ENCODE measurements around the gene FILIP1L. TPM values are rescaled to one million over a fixed set of nuclear protein-coding genes. Genes with fewer than 3 reads are reported as not detected.

Gene FILIP1L
- total and polyA plus RNA-seq, 4 donors = 4.8 to 18.7 (median 6.7) TPM

GRCh38 chr3:99883138-99883461 is 231.2 kb downstream of the FILIP1L start:
- Histone ChIP-seq H3K27me3 (ENCODE audit: control insufficient read depth, insufficient read depth, low read length) (no peaks in the 10 kb centered on the region), H3K4me1 (ENCODE audit: control insufficient read depth, insufficient read depth, low read length) (no peaks in the 10 kb centered on the region), H3K36me3 (ENCODE audit: control insufficient read depth, insufficient read depth, low read length) (no peaks in the 10 kb centered on the region), H3K4me3 (ENCODE audit: low read depth, low read length) (no peak overlapping the region), H3K27ac (ENCODE audit: low read depth, low read length) (no peak overlapping the region), H3K9me3 (ENCODE audit: control insufficient read depth, insufficient read depth, low read length) (no peaks in the 10 kb centered on the region)
- WGBS (ENCODE audit: insufficient coverage) = no CpG with 5 or more reads among the region's 2 CpGs
- DNase-seq (ENCODE audit: low read depth in 4 of 6, low spot score in 6 of 6) = no peak

DNA sequence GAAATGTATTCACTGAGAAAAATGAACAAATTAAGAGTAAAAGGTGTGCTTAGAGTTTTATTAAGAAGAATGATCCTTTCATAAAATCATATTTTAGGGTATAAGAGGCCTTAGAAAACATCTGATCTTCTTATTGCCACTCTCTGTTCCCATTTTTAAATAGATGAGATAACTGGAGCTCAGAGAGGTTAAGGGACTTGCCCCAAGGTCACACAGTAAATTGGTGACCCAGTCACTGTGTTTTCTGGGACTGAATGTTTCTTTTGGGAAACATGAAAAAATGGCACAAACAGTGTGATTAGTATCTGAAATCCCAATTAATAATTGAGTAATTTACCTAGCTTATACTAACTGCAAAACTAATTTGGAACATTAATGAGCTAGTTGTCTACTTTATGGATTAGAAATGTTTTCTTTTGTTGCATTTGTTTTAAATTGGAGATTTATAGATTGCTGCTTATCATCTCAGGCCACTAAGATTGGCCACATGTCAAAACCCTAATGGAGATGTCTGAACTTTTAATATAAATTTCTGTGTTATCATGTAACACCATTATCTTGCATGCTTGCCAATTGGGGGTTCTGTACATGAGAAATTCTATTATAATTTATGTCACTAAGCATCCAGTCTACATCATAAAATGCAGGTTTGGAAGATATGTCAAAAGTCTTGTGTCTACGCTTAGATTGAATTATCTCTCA is 231.7 kb downstream of the FILIP1L start:
- no peak overlapping the region for H3K4me3 ChIP-seq (ENCODE audit: low read depth, low read length)

GRCh38 chr3:99881121-99881524 is 233.2 kb downstream of the FILIP1L start:
- WGBS (ENCODE audit: insufficient coverage) = 57% methylated on average over 1 of the region's 2 CpGs
- peaks cover 5% of the 10 kb centered on the region for H3K27me3 ChIP-seq (ENCODE audit: control insufficient read depth, insufficient read depth, low read length)
- H3K9me3 ChIP-seq (ENCODE audit: control insufficient read depth, insufficient read depth, low read length) = no peaks in the 10 kb centered on the region
- H3K36me3 ChIP-seq (ENCODE audit: control insufficient read depth, insufficient read depth, low read length) = no peaks in the 10 kb centered on the region
- no peaks in the 10 kb centered on the region for H3K4me1 ChIP-seq (ENCODE audit: control insufficient read depth, insufficient read depth, low read length)
- no peak overlapping the region for H3K4me3 ChIP-seq (ENCODE audit: low read depth, low read length)
- no peak for DNase-seq (ENCODE audit: low read depth in 4 of 6, low spot score in 6 of 6)
- H3K27ac ChIP-seq (ENCODE audit: low read depth, low read length) = no peak overlapping the region

More for the DNA sequence above, 231.7 kb downstream of the FILIP1L start:
- no peaks in the 10 kb centered on the region for H3K36me3 ChIP-seq (ENCODE audit: control insufficient read depth, insufficient read depth, low read length)
- no CpG with 5 or more reads among the region's 1 CpG for WGBS (ENCODE audit: insufficient coverage)
- no peaks in the 10 kb centered on the region for H3K4me1 ChIP-seq (ENCODE audit: control insufficient read depth, insufficient read depth, low read length)
- H3K27me3 ChIP-seq (ENCODE audit: control insufficient read depth, insufficient read depth, low read length) = no peaks in the 10 kb centered on the region
- no peak overlapping the region for H3K27ac ChIP-seq (ENCODE audit: low read depth, low read length)
- H3K9me3 ChIP-seq (ENCODE audit: control insufficient read depth, insufficient read depth, low read length) = no peaks in the 10 kb centered on the region
- DNase-seq (ENCODE audit: low read depth in 4 of 6, low spot score in 6 of 6) = no peak

DNA sequence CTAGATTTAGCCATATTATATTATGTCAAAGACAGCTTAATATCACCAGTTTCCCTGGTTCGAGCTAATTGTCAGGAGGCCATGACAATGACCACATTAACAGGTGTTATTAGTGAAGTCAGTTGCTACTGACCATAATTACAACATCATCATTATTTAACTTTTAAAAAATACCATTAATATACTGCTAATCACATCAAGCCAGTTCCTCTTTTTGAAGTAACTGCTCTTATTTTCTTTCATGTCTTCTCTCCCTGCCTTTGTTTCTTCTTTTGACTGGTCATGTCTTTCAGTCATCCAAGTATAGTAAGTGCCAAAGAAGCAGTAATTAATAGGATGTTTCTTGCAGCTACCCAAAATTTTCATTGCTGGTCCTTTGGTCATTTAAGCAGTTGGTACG is 235.0 kb downstream of the FILIP1L start:
- Histone ChIP-seq H3K9me3 (ENCODE audit: control insufficient read depth, insufficient read depth, low read length) (no peaks in the 10 kb centered on the region), H3K27ac (ENCODE audit: low read depth, low read length) (no peak overlapping the region), H3K36me3 (ENCODE audit: control insufficient read depth, insufficient read depth, low read length) (no peaks in the 10 kb centered on the region), H3K4me3 (ENCODE audit: low read depth, low read length) (no peak overlapping the region), H3K27me3 (ENCODE audit: control insufficient read depth, insufficient read depth, low read length) (peaks cover 20% of the 10 kb centered on the region), H3K4me1 (ENCODE audit: control insufficient read depth, insufficient read depth, low read length) (no peaks in the 10 kb centered on the region)
- 100% methylated on average over 1 of the region's 2 CpGs for WGBS (ENCODE audit: insufficient coverage)
- DNase-seq (ENCODE audit: low read depth in 4 of 6, low spot score in 6 of 6) = no peak

- Histone ChIP-seq H3K27me3 (ENCODE audit: control insufficient read depth, insufficient read depth, low read length) (peaks cover 30% of the 10 kb centered on the region), H3K4me3 (ENCODE audit: low read depth, low read length) (no peak overlapping the region), H3K4me1 (ENCODE audit: control insufficient read depth, insufficient read depth, low read length) (no peaks in the 10 kb centered on the region), H3K9me3 (ENCODE audit: control insufficient read depth, insufficient read depth, low read length) (no peaks in the 10 kb centered on the region), H3K27ac (ENCODE audit: low read depth, low read length) (no peak overlapping the region), H3K36me3 (ENCODE audit: control insufficient read depth, insufficient read depth, low read length) (no peaks in the 10 kb centered on the region)
- WGBS (ENCODE audit: insufficient coverage) = no CpG with 5 or more reads among the region's 1 CpG
- DNase-seq (ENCODE audit: low read depth in 4 of 6, low spot score in 6 of 6) = no peak
Observed at GRCh38 chr3:99878005-99878404, 236.3 kb downstream of the FILIP1L start.

DNA sequence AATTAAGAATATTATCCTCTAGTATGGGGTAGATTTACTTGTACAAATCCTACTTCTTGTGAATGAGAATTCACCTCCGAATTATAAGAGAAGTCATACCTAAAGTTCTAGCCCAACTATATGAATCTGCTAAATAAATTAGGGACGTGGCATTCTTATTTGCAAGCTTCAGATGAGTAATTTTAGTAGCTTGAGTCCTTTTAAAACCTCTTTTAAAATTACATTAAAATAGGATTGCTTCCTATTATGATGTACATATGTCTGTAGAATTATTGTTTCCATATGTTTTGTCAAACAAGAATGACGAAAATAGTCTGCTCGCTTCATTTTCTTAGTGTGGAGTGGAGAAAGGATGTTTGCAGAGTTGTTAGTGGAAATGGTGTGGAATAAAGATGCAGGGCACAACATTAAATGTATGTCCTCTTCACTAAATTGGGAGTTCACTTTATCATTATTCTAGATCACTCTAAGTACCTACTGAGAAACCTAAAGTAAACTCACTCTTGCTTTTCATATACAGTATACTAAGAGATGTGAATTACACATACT is 237.2 kb downstream of the FILIP1L start:
- Histone ChIP-seq H3K9me3 (ENCODE audit: control insufficient read depth, insufficient read depth, low read length) (no peaks in the 10 kb centered on the region), H3K36me3 (ENCODE audit: control insufficient read depth, insufficient read depth, low read length) (no peaks in the 10 kb centered on the region), H3K27me3 (ENCODE audit: control insufficient read depth, insufficient read depth, low read length) (peaks cover 31% of the 10 kb centered on the region), H3K27ac (ENCODE audit: low read depth, low read length) (no peak overlapping the region), H3K4me3 (ENCODE audit: low read depth, low read length) (no peak overlapping the region), H3K4me1 (ENCODE audit: control insufficient read depth, insufficient read depth, low read length) (no peaks in the 10 kb centered on the region)
- no CpG with 5 or more reads among the region's 4 CpGs for WGBS (ENCODE audit: insufficient coverage)
- no peak for DNase-seq (ENCODE audit: low read depth in 4 of 6, low spot score in 6 of 6)

DNA sequence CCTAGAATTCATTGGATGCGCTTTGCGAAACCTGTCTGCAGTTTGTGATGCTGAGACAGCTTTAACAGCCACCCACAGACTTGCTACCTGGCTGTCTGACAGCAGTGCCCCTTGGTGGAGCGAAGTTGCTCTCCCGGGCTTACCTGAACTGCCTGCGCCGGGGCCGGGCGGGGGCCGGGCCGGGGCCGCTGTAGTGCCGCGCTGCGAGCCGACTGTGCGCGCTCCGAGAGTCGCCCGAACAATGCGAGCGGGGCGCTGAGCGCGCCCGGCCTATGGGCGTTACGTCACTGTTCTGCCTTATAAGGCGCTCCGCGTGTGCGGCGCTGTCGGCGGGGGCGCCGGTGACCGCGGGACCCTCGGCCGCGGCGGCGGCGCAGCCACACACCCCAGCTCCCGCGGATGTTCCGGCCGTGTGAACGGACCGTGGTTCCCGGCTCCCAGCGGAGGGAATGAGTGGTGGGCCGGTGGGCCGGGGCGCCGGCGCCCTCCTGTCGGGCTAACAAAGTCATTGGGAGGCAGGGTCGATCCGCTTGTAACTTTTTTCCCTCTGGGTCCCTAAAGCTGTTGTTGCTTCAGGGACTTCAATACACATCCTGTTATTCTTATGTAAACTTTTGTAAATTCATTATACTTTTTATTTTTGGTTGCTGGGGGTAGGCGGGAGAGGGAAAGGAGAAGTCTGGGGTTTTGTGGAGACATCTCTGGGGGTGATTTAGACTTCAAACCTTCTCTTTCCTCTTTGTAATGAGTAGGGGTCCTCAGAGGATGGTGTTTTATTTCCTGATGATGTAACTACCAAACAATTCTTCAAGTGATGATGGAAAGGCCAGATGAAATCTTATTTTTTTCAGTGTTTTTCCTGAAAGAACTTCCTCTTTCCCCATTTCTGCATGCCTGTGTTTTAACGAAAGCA is 238.1 kb downstream of the FILIP1L start:
- peak overlapping the region; percentile 81 for H3K27ac ChIP-seq (ENCODE audit: low read depth, low read length)
- WGBS (ENCODE audit: insufficient coverage) = under 1% methylated on average over 59 of the region's 63 CpGs
- no peaks in the 10 kb centered on the region for H3K4me1 ChIP-seq (ENCODE audit: control insufficient read depth, insufficient read depth, low read length)

GRCh38 chr3:99875581-99875928 is 238.7 kb downstream of the FILIP1L start:
- no CpG with 5 or more reads among the region's 6 CpGs for WGBS (ENCODE audit: insufficient coverage)
- peaks cover 31% of the 10 kb centered on the region for H3K27me3 ChIP-seq (ENCODE audit: control insufficient read depth, insufficient read depth, low read length)
- peak overlapping the region; percentile 66 for H3K4me3 ChIP-seq (ENCODE audit: low read depth, low read length)
- H3K27ac ChIP-seq (ENCODE audit: low read depth, low read length) = peak overlapping the region; percentile 81
- DNase-seq (ENCODE audit: low read depth in 4 of 6, low spot score in 6 of 6) = peak in 3 of 6 donors; percentile 13 to 35 (median 20)
- no peaks in the 10 kb centered on the region for H3K4me1 ChIP-seq (ENCODE audit: control insufficient read depth, insufficient read depth, low read length)
- no peaks in the 10 kb centered on the region for H3K36me3 ChIP-seq (ENCODE audit: control insufficient read depth, insufficient read depth, low read length)
- H3K9me3 ChIP-seq (ENCODE audit: control insufficient read depth, insufficient read depth, low read length) = no peaks in the 10 kb centered on the region

More for the DNA sequence above, 238.1 kb downstream of the FILIP1L start:
- peak; percentile 39 to 91 (median 54) for DNase-seq (ENCODE audit: low read depth in 4 of 6, low spot score in 6 of 6)
- H3K9me3 ChIP-seq (ENCODE audit: control insufficient read depth, insufficient read depth, low read length) = no peaks in the 10 kb centered on the region
- H3K4me3 ChIP-seq (ENCODE audit: low read depth, low read length) = peak overlapping the region; percentile 66
- peaks cover 31% of the 10 kb centered on the region for H3K27me3 ChIP-seq (ENCODE audit: control insufficient read depth, insufficient read depth, low read length)
- H3K36me3 ChIP-seq (ENCODE audit: control insufficient read depth, insufficient read depth, low read length) = no peaks in the 10 kb centered on the region

- peak overlapping the region; percentile 66 for H3K4me3 ChIP-seq (ENCODE audit: low read depth, low read length)
- H3K9me3 ChIP-seq (ENCODE audit: control insufficient read depth, insufficient read depth, low read length) = no peaks in the 10 kb centered on the region
- 80% methylated on average over 1 of the region's 3 CpGs for WGBS (ENCODE audit: insufficient coverage)
- peaks cover 31% of the 10 kb centered on the region for H3K27me3 ChIP-seq (ENCODE audit: control insufficient read depth, insufficient read depth, low read length)
- H3K27ac ChIP-seq (ENCODE audit: low read depth, low read length) = no peak overlapping the region
- H3K36me3 ChIP-seq (ENCODE audit: control insufficient read depth, insufficient read depth, low read length) = no peaks in the 10 kb centered on the region
- no peak for DNase-seq (ENCODE audit: low read depth in 4 of 6, low spot score in 6 of 6)
- H3K4me1 ChIP-seq (ENCODE audit: control insufficient read depth, insufficient read depth, low read length) = no peaks in the 10 kb centered on the region
Observed at GRCh38 chr3:99874237-99875002, 239.9 kb downstream of the FILIP1L start.
